IMR-90 (cell line): Measurements from ENCODE around the gene CAMKMT.

Experiments
- BHLHE40 ChIP-seq: fragments of 150-350 bp; IDR thresholded peaks from 2 replicates; pipeline ENCODE4 v1.6.1; 2016; ENCODE audit warnings: mild to moderate bottlenecking, low read depth, low read length
- CEBPB ChIP-seq: IDR thresholded peaks from 2 replicates; pipeline ENCODE4 v1.6.1; 2012; ENCODE audit warnings: low read depth, low read length, improper control_type of control experiment
- CHD1 ChIP-seq: IDR thresholded peaks from 2 replicates; pipeline ENCODE4 v1.6.1; 2012; ENCODE audit warnings: low read depth, low read length, improper control_type of control experiment
- MAFK ChIP-seq: IDR thresholded peaks from 2 replicates; pipeline ENCODE4 v1.6.1; 2012; ENCODE audit warnings: low read depth, low read length, improper control_type of control experiment
- MAZ ChIP-seq: IDR thresholded peaks from 2 replicates; pipeline ENCODE4 v1.6.1; 2012; ENCODE audit warnings: low read depth, mild to moderate bottlenecking, low read length, improper control_type of control experiment, moderate library complexity, borderline replicate concordance
- NFE2L2 ChIP-seq: fragments of 150-350 bp; IDR thresholded peaks from 2 replicates; pipeline ENCODE4 v1.6.1; 2016; ENCODE audit warnings: low read depth, mild to moderate bottlenecking, low read length
- POLR2A ChIP-seq: IDR thresholded peaks from 2 replicates; pipeline ENCODE4 v1.6.1; 2012; ENCODE audit warnings: mild to moderate bottlenecking, low read depth, low read length
- RAD21 ChIP-seq: IDR thresholded peaks from 2 replicates; pipeline ENCODE4 v1.6.1; 2012; ENCODE audit warnings: low read length, improper control_type of control experiment
- TF ChIP-seq, protein P1 (sequence below): conservative IDR thresholded peaks from 2 replicates; pipeline ENCODE4 v1.5.1; 2012; ENCODE audit warnings: mild to moderate bottlenecking, low read depth, low read length, improper control_type of control experiment
- TF ChIP-seq, protein P2 (sequence below): fragments of 150-350 bp; IDR thresholded peaks from 2 replicates; pipeline ENCODE4 v1.6.1; 2017; ENCODE audit warnings: mild to moderate bottlenecking, antibody characterized with exemption, low read length, low read depth

DNA sequence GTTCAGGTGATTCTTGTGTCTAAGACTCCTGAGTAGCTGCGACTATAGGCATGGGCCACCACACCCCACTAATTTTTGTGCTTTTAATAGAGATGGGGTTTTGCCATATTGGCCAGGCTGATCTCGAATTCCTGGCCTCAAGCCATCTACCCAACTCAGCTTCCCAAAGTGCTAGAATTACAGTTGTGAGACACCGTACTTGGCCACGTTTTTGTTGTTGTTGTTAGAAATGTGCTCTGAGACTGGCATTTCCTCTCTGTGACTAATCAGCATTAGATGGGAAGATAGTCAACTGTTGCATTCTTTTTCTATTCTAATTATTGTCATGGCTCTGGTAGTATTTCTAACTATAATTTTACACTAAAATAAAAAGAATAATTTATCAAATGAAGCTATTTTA, 191.7 kb downstream of the CAMKMT start:
- TF ChIP-seq, protein P1, sequence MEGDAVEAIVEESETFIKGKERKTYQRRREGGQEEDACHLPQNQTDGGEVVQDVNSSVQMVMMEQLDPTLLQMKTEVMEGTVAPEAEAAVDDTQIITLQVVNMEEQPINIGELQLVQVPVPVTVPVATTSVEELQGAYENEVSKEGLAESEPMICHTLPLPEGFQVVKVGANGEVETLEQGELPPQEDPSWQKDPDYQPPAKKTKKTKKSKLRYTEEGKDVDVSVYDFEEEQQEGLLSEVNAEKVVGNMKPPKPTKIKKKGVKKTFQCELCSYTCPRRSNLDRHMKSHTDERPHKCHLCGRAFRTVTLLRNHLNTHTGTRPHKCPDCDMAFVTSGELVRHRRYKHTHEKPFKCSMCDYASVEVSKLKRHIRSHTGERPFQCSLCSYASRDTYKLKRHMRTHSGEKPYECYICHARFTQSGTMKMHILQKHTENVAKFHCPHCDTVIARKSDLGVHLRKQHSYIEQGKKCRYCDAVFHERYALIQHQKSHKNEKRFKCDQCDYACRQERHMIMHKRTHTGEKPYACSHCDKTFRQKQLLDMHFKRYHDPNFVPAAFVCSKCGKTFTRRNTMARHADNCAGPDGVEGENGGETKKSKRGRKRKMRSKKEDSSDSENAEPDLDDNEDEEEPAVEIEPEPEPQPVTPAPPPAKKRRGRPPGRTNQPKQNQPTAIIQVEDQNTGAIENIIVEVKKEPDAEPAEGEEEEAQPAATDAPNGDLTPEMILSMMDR, result no peak
- TF ChIP-seq RAD21, result no peak
- TF ChIP-seq, protein P2, sequence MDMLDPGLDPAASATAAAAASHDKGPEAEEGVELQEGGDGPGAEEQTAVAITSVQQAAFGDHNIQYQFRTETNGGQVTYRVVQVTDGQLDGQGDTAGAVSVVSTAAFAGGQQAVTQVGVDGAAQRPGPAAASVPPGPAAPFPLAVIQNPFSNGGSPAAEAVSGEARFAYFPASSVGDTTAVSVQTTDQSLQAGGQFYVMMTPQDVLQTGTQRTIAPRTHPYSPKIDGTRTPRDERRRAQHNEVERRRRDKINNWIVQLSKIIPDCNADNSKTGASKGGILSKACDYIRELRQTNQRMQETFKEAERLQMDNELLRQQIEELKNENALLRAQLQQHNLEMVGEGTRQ, result no peak
- no peak for TF ChIP-seq POLR2A
- no peak for TF ChIP-seq MAZ
- TF ChIP-seq BHLHE40, result no peak
- TF ChIP-seq CHD1, result no peak
- no peak for TF ChIP-seq NFE2L2
- TF ChIP-seq CEBPB, result no peak
- TF ChIP-seq MAFK, result no peak
